Measurements from ENCODE around the gene MYRIP.
A peak's percentile ranks its signal among the peaks of the same experiment; 100 is the strongest.

Gene MYRIP

GRCh38 chr3:40162616-40163015 lies 353.2 kb downstream of the MYRIP start:
- H3K4me2 ChIP-seq (ENCODE audit: insufficient read depth, low read length, poor library complexity, severe bottlenecking): no peak overlapping the region
- no peak overlapping the region for H3K4me3 ChIP-seq (ENCODE audit: low read length in 2 of 2)
- no peak overlapping the region for H4K91ac ChIP-seq (ENCODE audit: low read depth, low read length, poor library complexity)
- no peak overlapping the region for H2BK120ac ChIP-seq (ENCODE audit: low read depth, low read length)
- H4K8ac ChIP-seq (ENCODE audit: low read depth, low read length): no peak overlapping the region
- H2BK12ac ChIP-seq (ENCODE audit: low read length): no peak overlapping the region
- no peak overlapping the region for H3K9ac ChIP-seq (ENCODE audit: low read depth, low read length, poor library complexity)
- no peak for DNase-seq (ENCODE audit: low spot score)
- no peak overlapping the region for H2AFZ ChIP-seq (ENCODE audit: low read length)
- no peak overlapping the region for H3K4ac ChIP-seq (ENCODE audit: low read length)
- H2BK5ac ChIP-seq (ENCODE audit: low read length): no peak overlapping the region
- H3K18ac ChIP-seq (ENCODE audit: low read length): no peak overlapping the region
- no peaks in the 10 kb centered on the region for H3K9me3 ChIP-seq (replicated peaks in 1 of 2; ENCODE audit: control insufficient read depth in 2 of 2, insufficient read depth in 1 of 2, low read depth in 1 of 2, low read length in 2 of 2)
- no peak overlapping the region for H2BK15ac ChIP-seq (ENCODE audit: low read length)
- peaks cover 0 to 2% of the 10 kb centered on the region in 2 donors for H3K4me1 ChIP-seq (ENCODE audit: control insufficient read depth in 2 of 2, insufficient read depth in 1 of 2, low read depth in 1 of 2, low read length in 2 of 2)
- H3K27me3 ChIP-seq (ENCODE audit: control insufficient read depth in 3 of 3, insufficient read depth in 3 of 3, low read depth in 1 of 3, low read length in 3 of 3): no peaks in the 10 kb centered on the region
- no peak overlapping the region for H3K14ac ChIP-seq (ENCODE audit: low read length)
- no peaks in the 10 kb centered on the region for H3K36me3 ChIP-seq (replicated peaks in 1 of 2; ENCODE audit: control insufficient read depth in 2 of 2, insufficient read depth in 2 of 2, low read length in 2 of 2)
- H2AK5ac ChIP-seq (ENCODE audit: low read depth, low read length): no peak overlapping the region
- no peak overlapping the region for H3K23ac ChIP-seq (ENCODE audit: low read depth, low read length, poor library complexity)
- H3K79me1 ChIP-seq (ENCODE audit: low read depth, low read length): no peaks in the 10 kb centered on the region
- H3K27ac ChIP-seq (replicated peaks; ENCODE audit: low read length): no peak overlapping the region

DNA sequence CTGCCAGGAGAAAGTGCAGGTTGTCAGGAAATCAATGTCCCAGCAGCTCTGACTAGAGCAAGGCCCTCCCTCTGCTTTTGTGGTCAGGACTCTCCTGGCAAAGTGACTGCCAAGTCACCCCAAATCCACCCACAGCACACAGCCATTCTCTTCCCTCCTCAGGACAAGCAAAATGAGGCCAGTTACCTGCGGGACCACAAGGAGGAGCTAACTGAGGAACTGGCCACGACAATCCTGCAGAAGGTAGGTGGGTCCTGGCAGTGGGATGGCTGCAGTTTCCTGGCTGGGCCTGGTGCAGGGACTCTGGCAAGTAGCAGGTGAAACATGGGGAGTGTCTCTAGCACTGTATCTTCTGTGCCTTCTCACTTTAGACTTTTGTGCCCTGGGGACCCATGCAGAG lies 357.6 kb downstream of the MYRIP start:
- Histone ChIP-seq H2AFZ (ENCODE audit: low read length) (peak overlapping the region; percentile 11), H3K18ac (ENCODE audit: low read length) (no peak overlapping the region), H3K4me1 (ENCODE audit: control insufficient read depth in 2 of 2, insufficient read depth in 1 of 2, low read depth in 1 of 2, low read length in 2 of 2) (peaks cover 0 to 2% of the 10 kb centered on the region in 2 donors), H2BK15ac (ENCODE audit: low read length) (no peak overlapping the region), H3K79me1 (ENCODE audit: low read depth, low read length) (no peaks in the 10 kb centered on the region), H3K14ac (ENCODE audit: low read length) (no peak overlapping the region), H3K4me2 (ENCODE audit: insufficient read depth, low read length, poor library complexity, severe bottlenecking) (no peak overlapping the region), H3K27me3 (ENCODE audit: control insufficient read depth in 3 of 3, insufficient read depth in 3 of 3, low read depth in 1 of 3, low read length in 3 of 3) (no peaks in the 10 kb centered on the region), H3K9me3 (replicated peaks in 1 of 2; ENCODE audit: control insufficient read depth in 2 of 2, insufficient read depth in 1 of 2, low read depth in 1 of 2, low read length in 2 of 2) (no peaks in the 10 kb centered on the region), H2BK12ac (ENCODE audit: low read length) (no peak overlapping the region), H3K4me3 (ENCODE audit: low read length in 2 of 2) (no peak overlapping the region), H2AK5ac (ENCODE audit: low read depth, low read length) (peak overlapping the region; percentile 60), H4K8ac (ENCODE audit: low read depth, low read length) (no peak overlapping the region), H3K27ac (replicated peaks; ENCODE audit: low read length) (no peak overlapping the region), H3K9ac (ENCODE audit: low read depth, low read length, poor library complexity) (no peak overlapping the region), H3K23ac (ENCODE audit: low read depth, low read length, poor library complexity) (no peak overlapping the region), H3K4ac (ENCODE audit: low read length) (no peak overlapping the region), H3K36me3 (replicated peaks in 1 of 2; ENCODE audit: control insufficient read depth in 2 of 2, insufficient read depth in 2 of 2, low read length in 2 of 2) (no peaks in the 10 kb centered on the region), H2BK120ac (ENCODE audit: low read depth, low read length) (no peak overlapping the region), H2BK5ac (ENCODE audit: low read length) (no peak overlapping the region), H4K91ac (ENCODE audit: low read depth, low read length, poor library complexity) (no peak overlapping the region)
- no peak for DNase-seq (ENCODE audit: low spot score)
- no CpG with 5 or more reads among the region's 2 CpGs for WGBS, 2 donors (ENCODE audit: extremely low coverage in 2 of 2, insufficient read length in 2 of 2, insufficient replicate concordance in 1 of 2)

DNA sequence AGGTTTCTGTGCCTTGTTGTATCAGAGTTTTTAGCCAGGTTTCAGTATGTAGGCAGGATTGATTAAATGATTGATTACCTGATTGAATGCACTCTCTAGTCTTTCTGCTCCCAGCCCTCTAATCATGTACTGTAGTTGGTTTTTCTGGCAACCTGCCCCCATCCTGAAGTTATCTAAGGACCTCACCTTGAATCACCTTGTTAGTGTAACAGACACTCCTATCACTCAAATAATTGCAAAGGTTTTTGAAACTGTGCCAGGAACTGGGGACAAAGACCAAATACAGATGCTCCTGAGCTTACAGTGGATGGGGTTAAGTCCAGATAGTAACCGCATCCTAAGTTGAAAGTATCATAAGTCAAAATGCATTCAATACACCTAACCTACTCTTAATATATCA lies 358.5 kb downstream of the MYRIP start:
- Histone ChIP-seq H3K27ac (replicated peaks; ENCODE audit: low read length) (no peak overlapping the region), H2AK5ac (ENCODE audit: low read depth, low read length) (no peak overlapping the region), H3K27me3 (ENCODE audit: control insufficient read depth in 3 of 3, insufficient read depth in 3 of 3, low read depth in 1 of 3, low read length in 3 of 3) (no peaks in the 10 kb centered on the region), H4K8ac (ENCODE audit: low read depth, low read length) (no peak overlapping the region), H3K4ac (ENCODE audit: low read length) (no peak overlapping the region), H2BK5ac (ENCODE audit: low read length) (no peak overlapping the region), H3K14ac (ENCODE audit: low read length) (no peak overlapping the region), H3K9me3 (replicated peaks in 1 of 2; ENCODE audit: control insufficient read depth in 2 of 2, insufficient read depth in 1 of 2, low read depth in 1 of 2, low read length in 2 of 2) (no peaks in the 10 kb centered on the region), H3K23ac (ENCODE audit: low read depth, low read length, poor library complexity) (no peak overlapping the region), H3K79me1 (ENCODE audit: low read depth, low read length) (no peaks in the 10 kb centered on the region), H3K36me3 (replicated peaks in 1 of 2; ENCODE audit: control insufficient read depth in 2 of 2, insufficient read depth in 2 of 2, low read length in 2 of 2) (no peaks in the 10 kb centered on the region), H2BK120ac (ENCODE audit: low read depth, low read length) (no peak overlapping the region), H2BK12ac (ENCODE audit: low read length) (no peak overlapping the region), H2BK15ac (ENCODE audit: low read length) (no peak overlapping the region), H3K4me3 (ENCODE audit: low read length in 2 of 2) (no peak overlapping the region), H3K4me1 (ENCODE audit: control insufficient read depth in 2 of 2, insufficient read depth in 1 of 2, low read depth in 1 of 2, low read length in 2 of 2) (peaks cover 0 to 2% of the 10 kb centered on the region in 2 donors), H3K9ac (ENCODE audit: low read depth, low read length, poor library complexity) (no peak overlapping the region), H3K18ac (ENCODE audit: low read length) (no peak overlapping the region), H4K91ac (ENCODE audit: low read depth, low read length, poor library complexity) (no peak overlapping the region), H2AFZ (ENCODE audit: low read length) (no peak overlapping the region), H3K4me2 (ENCODE audit: insufficient read depth, low read length, poor library complexity, severe bottlenecking) (no peak overlapping the region)
- no CpG with 5 or more reads among the region's 1 CpG for WGBS, 2 donors (ENCODE audit: extremely low coverage in 2 of 2, insufficient read length in 2 of 2, insufficient replicate concordance in 1 of 2)
- no peak for DNase-seq (ENCODE audit: low spot score)

DNA sequence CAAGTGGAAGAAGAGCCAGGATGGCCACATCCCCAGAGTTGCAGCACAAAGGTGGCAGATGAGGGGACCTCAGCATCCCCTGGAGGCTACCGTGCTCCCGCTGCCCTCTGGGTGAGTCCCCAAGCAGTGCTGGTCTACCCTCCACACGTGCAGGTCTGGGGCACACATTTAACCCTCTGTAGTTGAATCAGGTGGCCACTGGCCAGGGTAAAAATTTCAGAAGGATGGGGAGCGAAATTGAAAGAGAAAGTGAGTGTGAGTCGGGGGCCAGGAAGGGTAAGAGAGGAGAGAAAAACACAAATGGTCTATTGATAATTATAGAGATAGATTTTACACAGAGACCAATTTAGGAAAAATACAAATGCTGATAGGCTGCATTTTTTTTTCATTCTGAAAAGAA lies 360.6 kb downstream of the MYRIP start:
- no peak overlapping the region for H2BK120ac ChIP-seq (ENCODE audit: low read depth, low read length)
- peak overlapping the region; percentile 11 for H3K18ac ChIP-seq (ENCODE audit: low read length)
- no peaks in the 10 kb centered on the region for H3K27me3 ChIP-seq (ENCODE audit: control insufficient read depth in 3 of 3, insufficient read depth in 3 of 3, low read depth in 1 of 3, low read length in 3 of 3)
- H2BK12ac ChIP-seq (ENCODE audit: low read length): no peak overlapping the region
- no peak overlapping the region for H3K23ac ChIP-seq (ENCODE audit: low read depth, low read length, poor library complexity)
- H4K8ac ChIP-seq (ENCODE audit: low read depth, low read length): no peak overlapping the region
- no peaks in the 10 kb centered on the region for H3K9me3 ChIP-seq (replicated peaks in 1 of 2; ENCODE audit: control insufficient read depth in 2 of 2, insufficient read depth in 1 of 2, low read depth in 1 of 2, low read length in 2 of 2)
- H3K36me3 ChIP-seq (replicated peaks in 1 of 2; ENCODE audit: control insufficient read depth in 2 of 2, insufficient read depth in 2 of 2, low read length in 2 of 2): no peaks in the 10 kb centered on the region
- H2BK5ac ChIP-seq (ENCODE audit: low read length): no peak overlapping the region
- no peak overlapping the region for H3K27ac ChIP-seq (replicated peaks; ENCODE audit: low read length)
- DNase-seq (ENCODE audit: low spot score): no peak
- WGBS, 2 donors (ENCODE audit: extremely low coverage in 2 of 2, insufficient read length in 2 of 2, insufficient replicate concordance in 1 of 2): 100% methylated on average over 2 of the region's 5 CpGs; no CpG with 5 or more reads in 1 of the 2 donors
- H3K9ac ChIP-seq (ENCODE audit: low read depth, low read length, poor library complexity): no peak overlapping the region
- no peak overlapping the region for H2BK15ac ChIP-seq (ENCODE audit: low read length)
- H3K4ac ChIP-seq (ENCODE audit: low read length): no peak overlapping the region
- H3K4me2 ChIP-seq (ENCODE audit: insufficient read depth, low read length, poor library complexity, severe bottlenecking): no peak overlapping the region
- H3K79me1 ChIP-seq (ENCODE audit: low read depth, low read length): no peaks in the 10 kb centered on the region
- no peak overlapping the region for H2AFZ ChIP-seq (ENCODE audit: low read length)
- no peak overlapping the region for H3K14ac ChIP-seq (ENCODE audit: low read length)
- H4K91ac ChIP-seq (ENCODE audit: low read depth, low read length, poor library complexity): no peak overlapping the region
- no peak overlapping the region for H2AK5ac ChIP-seq (ENCODE audit: low read depth, low read length)
- peaks cover 0 to 2% of the 10 kb centered on the region in 2 donors for H3K4me1 ChIP-seq (ENCODE audit: control insufficient read depth in 2 of 2, insufficient read depth in 1 of 2, low read depth in 1 of 2, low read length in 2 of 2)
- no peak overlapping the region for H3K4me3 ChIP-seq (ENCODE audit: low read length in 2 of 2)
